Activated naive CD4-positive, alpha-beta T cell treated with anti-CD3 and anti-CD28 coated beads, Interleukin-2, amount 50 U/mL, for 72 hours (primary cell): ENCODE data around the gene GATAD2A. TPM values are rescaled to one million over a fixed set of nuclear protein-coding genes. Genes with fewer than 3 reads are reported as not detected.

Source experiments
- ATAC-seq, 2 donors: fragments of 150-1000 bp; cut with Tn5 transposase; 2 replicates each; pipeline ENCODE4 v1.10.0; 2021; ENCODE audit warnings: mild to moderate bottlenecking in 2 of 2, moderate library complexity in 2 of 2
- DNase-seq, 2 donors: peaks; one replicate each; pipeline ENCODE4 v3.0.0; 2021 to 2022; ENCODE audit warnings: low spot score in 2 of 2
- H3K27ac Mint-ChIP-seq, 2 donors: one replicate each; pipeline ENCODE4 v1.8.0; 2022; ENCODE audit warnings: mild to moderate bottlenecking in 2 of 2, mixed read lengths in 2 of 2
- H3K36me3 Mint-ChIP-seq, 2 donors: one replicate each; pipeline ENCODE4 v1.8.0; 2022; ENCODE audit warnings: mixed read lengths in 2 of 2
- H3K9me3 Mint-ChIP-seq, 2 donors: one replicate each; pipeline ENCODE4 v1.8.0; 2022; ENCODE audit warnings: mixed read lengths in 2 of 2
- total RNA-seq, 2 donors: library from RNA; stranded (reverse); gene quantifications; one replicate each; pipeline ENCODE4 v1.2.3, GENCODE V29; 2022

Gene GATAD2A
- total RNA-seq, 2 donors from 2014 or later, result 122 to 134 TPM

- peaks cover 5 to 7% of the 10 kb centered on the region in 2 donors for H3K36me3 Mint-ChIP-seq
- no peak for ATAC-seq
- no peaks in the 10 kb centered on the region for H3K9me3 Mint-ChIP-seq
- H3K27ac Mint-ChIP-seq, result peak overlapping the region; percentile 74 to 94
- no peak for DNase-seq
Measured at GRCh38 chr19:19485161-19485997, 79.9 kb downstream of the GATAD2A start.

- DNase-seq (no peak), ATAC-seq (no peak)
- Mint-ChIP-seq H3K27ac (peak overlapping the region; percentile 74 to 94), H3K9me3 (no peaks in the 10 kb centered on the region), H3K36me3 (peaks cover 5 to 11% of the 10 kb centered on the region in 2 donors)
Measured at GRCh38 chr19:19485998-19486290, 80.5 kb downstream of the GATAD2A start.

DNA sequence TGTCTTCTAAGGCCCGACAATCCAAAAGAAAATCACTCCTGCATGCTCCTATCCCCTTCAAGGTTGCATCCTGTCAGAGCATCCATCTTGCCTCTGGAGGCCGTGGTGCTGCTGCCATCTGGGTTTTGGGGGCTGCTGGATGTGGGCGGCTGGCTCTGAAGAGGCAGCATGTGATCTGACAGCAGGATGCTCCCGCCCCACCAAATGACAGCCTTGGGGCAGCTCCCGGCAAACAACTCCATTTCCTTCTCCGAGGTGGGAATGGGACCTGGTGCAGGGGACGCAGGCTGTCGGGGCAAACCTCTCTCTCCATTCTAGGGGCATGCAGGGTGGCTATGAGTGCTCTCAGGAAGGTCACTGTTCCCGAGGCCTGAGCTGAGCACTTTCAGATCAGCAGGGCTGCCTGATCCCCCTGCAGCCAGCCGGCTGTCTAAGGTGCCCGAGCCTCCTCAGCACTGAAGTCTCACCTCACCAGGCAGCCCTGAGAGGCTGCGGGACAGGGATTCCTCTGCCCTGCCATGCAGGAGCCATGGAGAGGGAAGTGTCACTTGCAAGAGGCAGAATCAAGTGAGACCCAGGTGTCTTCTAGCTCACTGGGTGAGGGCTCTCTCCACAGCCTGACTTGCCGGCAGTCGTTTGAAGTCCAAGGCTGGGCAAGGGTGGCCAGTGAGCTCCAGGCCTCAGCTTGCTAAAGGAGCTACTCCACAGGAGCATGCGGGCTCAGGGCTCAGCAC, 81.0 kb downstream of the GATAD2A start:
- no peaks in the 10 kb centered on the region for H3K9me3 Mint-ChIP-seq
- ATAC-seq (no peak), DNase-seq (no peak)
- peak overlapping the region; percentile 94 to 99 for H3K27ac Mint-ChIP-seq
- H3K36me3 Mint-ChIP-seq, result peaks cover 5 to 11% of the 10 kb centered on the region in 2 donors

DNA sequence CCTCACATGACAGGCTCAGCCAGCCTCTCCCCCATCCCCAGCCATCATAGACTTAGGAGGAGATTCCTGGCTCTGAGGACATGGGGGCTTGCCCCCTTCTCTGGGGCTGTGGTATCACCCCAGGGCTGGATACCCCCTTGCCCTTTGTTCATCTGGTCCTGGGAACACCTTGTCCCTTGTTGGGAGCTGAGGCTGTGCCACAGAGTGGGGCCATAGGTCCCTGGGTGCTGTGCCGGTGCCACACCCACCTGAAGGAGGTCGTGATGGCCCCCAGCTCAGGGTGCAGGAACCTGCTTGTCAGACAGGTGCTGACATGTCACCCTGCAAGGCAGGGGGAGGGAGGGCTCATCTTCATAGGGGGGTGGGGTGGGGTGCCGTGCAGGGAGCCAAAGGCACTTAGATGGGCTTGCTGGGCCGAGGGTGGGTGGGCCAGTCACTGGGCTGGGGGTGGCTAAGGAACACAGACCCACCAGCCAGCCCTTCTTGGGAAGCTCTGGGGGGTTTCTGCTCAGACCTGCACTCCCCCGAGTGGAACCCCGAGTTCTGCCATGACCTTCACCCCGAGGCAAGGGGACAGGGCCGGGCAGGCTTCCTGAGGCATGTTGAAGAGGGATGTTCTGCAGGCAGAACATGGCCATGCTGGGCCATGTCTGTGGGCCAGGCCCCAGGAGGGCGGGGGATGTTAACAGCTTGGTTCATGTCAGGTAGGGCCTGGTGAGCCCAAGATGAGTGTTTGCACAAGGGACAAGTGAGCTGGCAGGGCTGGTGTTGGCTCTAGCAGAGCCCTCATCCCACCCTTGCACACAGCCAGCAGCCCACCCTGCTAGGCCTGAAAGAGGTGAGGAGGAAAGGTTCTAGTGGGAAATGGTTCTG, 81.8 kb downstream of the GATAD2A start:
- DNase-seq, result no peak
- peak overlapping the region; percentile 94 to 99 for H3K27ac Mint-ChIP-seq
- H3K9me3 Mint-ChIP-seq, result no peaks in the 10 kb centered on the region
- H3K36me3 Mint-ChIP-seq, result peaks cover 5 to 11% of the 10 kb centered on the region in 2 donors
- ATAC-seq, result no peak

GRCh38 chr19:19487950-19488874, 82.7 kb downstream of the GATAD2A start:
- Mint-ChIP-seq H3K27ac (peak overlapping the region; percentile 94 to 99), H3K36me3 (peaks cover 2 to 5% of the 10 kb centered on the region in 2 donors), H3K9me3 (no peaks in the 10 kb centered on the region)
- DNase-seq, result no peak
- ATAC-seq, result no peak

DNA sequence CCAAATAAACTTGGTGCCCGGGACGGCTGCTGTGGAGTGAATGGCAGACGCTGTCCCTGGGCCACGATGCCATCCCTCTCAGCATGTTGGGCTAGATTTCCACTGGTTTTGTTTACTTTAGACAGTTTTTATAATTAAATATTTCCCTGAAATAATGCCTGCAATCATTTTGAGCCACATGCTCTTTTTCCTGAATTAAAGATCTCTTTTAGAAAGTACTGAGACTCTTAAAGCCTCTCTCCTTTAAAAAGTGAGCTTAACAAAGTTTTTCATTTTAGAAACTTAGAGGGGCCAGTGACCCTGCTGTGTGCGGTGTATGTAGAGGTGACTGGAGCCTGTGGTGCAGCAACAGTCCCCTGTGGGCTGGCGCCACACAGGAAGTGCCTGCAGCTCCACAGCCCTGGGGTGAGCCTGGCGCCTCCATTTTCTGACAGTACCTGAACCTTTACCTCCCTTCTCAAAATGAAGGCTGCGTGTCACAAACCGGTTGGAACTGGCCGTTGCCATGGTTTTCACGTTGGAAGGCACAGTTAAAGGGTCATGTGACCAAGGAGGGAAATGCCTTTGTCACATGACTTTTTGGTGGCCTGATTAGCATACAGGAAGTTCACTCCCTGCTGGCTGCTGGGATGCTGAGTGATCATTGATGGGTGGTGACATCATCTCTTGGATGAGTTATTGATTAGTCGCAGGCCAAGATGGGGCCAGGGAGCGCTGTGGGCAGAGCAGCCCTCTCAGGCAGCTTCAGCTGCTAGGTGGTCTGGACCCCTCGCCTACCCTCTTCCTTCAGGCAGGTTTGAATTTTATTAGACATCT, 83.6 kb downstream of the GATAD2A start:
- H3K27ac Mint-ChIP-seq, result peak overlapping the region; percentile 94 to 99
- ATAC-seq (peak; percentile 86 to 90), DNase-seq (peak; percentile 78 to 91)
- peaks cover 0 to 4% of the 10 kb centered on the region in 2 donors for H3K36me3 Mint-ChIP-seq
- no peaks in the 10 kb centered on the region for H3K9me3 Mint-ChIP-seq

DNA sequence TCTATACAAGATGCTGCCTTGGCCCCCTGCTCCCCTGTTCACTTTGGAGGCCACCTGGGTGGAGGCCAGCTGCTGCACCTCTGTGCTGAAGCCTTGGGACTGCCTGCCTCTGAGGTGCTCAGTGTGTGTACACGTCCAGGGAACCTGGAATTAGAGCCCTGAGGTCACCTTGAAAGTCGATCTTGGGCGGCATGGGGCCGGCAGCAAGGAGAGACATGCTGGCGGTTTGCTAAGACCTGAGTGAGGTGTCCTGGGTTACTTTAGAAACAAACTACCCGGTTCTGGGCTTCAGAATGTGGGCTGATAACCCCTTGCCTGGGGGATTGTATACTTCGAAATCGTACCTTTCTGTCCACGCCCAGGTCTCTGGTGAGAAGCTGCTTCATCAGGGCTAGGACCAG, 84.3 kb downstream of the GATAD2A start:
- peaks cover 0 to 4% of the 10 kb centered on the region in 2 donors for H3K36me3 Mint-ChIP-seq
- H3K27ac Mint-ChIP-seq, result peak overlapping the region; percentile 94 to 99
- H3K9me3 Mint-ChIP-seq, result no peaks in the 10 kb centered on the region
- DNase-seq (no peak), ATAC-seq (peak in 1 of 2 donors; percentile 32)

- peak; percentile 78 to 81 for DNase-seq
- peaks cover 0 to 4% of the 10 kb centered on the region in 2 donors for H3K36me3 Mint-ChIP-seq
- no peaks in the 10 kb centered on the region for H3K9me3 Mint-ChIP-seq
- ATAC-seq, result peak; percentile 12 to 27
- peak overlapping the region; percentile 94 to 99 for H3K27ac Mint-ChIP-seq
Measured at GRCh38 chr19:19490214-19490968, 84.9 kb downstream of the GATAD2A start.

DNA sequence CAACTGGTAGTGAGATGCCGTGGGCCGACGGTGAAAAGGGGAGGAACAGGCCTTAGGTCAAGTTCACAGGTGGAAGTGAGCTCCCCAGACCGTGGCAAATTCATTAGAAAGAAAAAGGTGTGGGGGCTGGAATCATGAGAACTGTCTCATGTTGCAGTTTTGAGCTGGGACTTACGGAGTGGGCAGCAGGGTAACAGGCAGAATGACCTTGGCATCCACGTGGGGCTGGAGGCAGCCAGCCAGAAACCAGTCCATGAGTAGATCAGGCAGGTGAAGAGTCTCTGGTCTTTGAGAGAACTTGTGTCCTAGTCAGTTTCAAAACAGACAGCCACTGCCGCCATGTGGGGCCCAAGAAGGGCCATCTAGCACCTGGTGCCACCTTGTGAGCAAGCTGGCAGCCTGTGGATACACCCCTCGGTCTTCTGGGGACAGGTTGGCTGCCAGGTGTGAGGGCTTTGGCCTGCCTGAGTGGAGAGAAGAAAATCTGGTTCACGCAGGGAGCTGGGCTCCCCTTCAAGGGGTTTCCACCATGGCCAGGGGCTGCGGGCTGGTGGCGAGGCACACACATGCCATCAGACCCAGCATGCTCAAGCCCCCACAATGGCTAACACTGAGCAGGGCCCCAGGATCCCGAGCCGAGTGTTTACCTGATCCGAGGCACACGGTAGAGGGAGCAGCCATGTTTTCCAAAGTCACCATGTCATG, 86.0 kb downstream of the GATAD2A start:
- peaks cover 0 to 4% of the 10 kb centered on the region in 2 donors for H3K36me3 Mint-ChIP-seq
- no peak for DNase-seq

GRCh38 chr19:19492026-19492610, 86.6 kb downstream of the GATAD2A start:
- no peak for ATAC-seq
- Mint-ChIP-seq H3K36me3 (peaks cover 0 to 4% of the 10 kb centered on the region in 2 donors), H3K9me3 (no peaks in the 10 kb centered on the region), H3K27ac (no peak overlapping the region)
- DNase-seq, result no peak

More for the DNA sequence above, 86.0 kb downstream of the GATAD2A start:
- Mint-ChIP-seq H3K27ac (peak overlapping the region in 1 of 2 donors; percentile 86), H3K9me3 (no peaks in the 10 kb centered on the region)
- ATAC-seq, result no peak

DNA sequence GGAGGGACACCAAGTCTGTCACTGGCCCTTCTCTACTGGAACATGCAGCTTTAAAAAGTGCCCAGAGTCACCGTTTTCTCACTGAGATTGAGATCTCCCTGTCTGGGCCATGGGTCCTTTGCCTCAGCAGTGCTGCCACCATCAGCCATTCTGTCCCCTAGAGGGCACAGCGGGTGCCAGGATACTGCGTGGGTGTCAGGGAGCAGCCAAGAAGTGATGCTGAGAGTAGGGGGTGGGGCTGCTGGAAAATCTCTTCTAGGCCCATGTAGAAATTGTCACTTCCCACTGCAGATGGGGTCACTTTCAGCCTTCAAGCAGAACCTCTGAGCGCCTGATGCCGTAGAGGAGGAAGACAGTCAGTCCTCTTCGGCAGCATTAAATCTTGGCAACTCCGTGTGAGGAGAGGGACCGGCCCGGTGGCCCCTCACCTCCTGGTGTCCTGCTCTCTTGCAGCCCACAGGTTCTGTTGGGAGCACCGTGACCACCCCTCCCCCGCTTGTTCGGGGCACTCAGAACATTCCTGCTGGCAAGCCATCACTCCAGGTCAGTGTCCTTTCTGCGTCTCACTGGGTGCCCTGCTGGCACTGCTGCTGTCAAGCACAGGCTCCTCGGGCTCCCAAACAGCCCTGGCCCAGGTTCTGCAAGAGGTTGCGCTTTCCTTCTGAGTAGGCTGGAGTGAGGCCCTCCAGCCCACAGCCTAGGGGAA, 88.5 kb downstream of the GATAD2A start:
- ATAC-seq (no peak), DNase-seq (no peak)
- Mint-ChIP-seq H3K36me3 (peaks cover 0 to 4% of the 10 kb centered on the region in 2 donors), H3K9me3 (no peaks in the 10 kb centered on the region), H3K27ac (peak overlapping the region in 1 of 2 donors; percentile 44)

DNA sequence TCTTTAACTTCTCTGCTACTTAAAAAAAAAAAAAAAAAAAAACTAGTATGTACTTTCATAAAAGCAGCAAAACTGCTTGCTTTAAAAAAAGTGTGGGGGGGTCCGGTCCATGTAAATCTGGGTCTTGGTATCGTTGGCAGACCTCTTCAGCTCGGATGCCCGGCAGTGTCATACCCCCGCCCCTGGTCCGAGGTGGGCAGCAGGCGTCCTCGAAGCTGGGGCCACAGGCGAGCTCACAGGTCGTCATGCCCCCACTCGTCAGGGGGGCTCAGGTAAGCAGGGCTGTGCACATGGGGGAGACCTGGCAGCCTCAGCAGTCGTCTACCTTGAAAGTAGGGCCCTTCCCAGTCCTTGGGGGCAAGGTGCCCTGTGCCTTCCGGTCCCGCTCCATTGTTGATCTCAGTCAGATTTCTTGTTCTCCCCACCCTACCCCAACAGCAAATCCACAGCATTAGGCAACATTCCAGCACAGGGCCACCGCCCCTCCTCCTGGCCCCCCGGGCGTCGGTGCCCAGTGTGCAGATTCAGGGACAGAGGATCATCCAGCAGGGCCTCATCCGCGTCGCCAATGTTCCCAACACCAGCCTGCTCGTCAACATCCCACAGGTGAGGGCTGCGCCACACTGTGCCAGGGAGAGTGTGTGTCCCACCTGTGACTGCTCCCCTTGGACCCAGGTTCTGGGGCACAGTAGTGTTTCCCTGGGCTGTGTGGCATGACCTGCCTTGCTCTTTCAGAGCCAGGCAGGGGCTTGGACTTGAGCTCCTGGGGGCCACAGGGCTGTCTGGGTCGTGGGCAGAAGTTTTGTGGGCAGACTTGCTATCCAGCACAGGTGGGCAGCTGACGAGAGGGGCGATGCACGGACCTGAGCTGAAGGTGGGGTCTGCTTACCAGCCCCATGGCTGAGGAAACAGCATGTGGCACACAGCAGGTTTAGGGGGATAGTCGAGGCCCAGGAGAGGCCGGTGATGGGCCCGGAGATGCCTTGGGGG, 90.4 kb downstream of the GATAD2A start:
- H3K9me3 Mint-ChIP-seq, result no peaks in the 10 kb centered on the region
- H3K27ac Mint-ChIP-seq, result peak overlapping the region; percentile 58 to 87

More for the DNA sequence above, 90.4 kb downstream of the GATAD2A start:
- H3K36me3 Mint-ChIP-seq, result no peaks in the 10 kb centered on the region
- ATAC-seq (no peak), DNase-seq (no peak)
